Stimulated activated naive CD8-positive, alpha-beta T cell treated with anti-CD3 and anti-CD28 coated beads, Interleukin-15, Interleukin-2, amounts not matched to agents 100 ng/mL and 50 ng/mL, for 24 hours (primary cell): ENCODE data around the gene GALNT6.

Experiments used
- H3K27ac Mint-ChIP-seq: one replicate; pipeline ENCODE4 v1.8.0; 2021; ENCODE audit warnings: mild to moderate bottlenecking, mixed read lengths
- H3K27me3 Mint-ChIP-seq: one replicate; pipeline ENCODE4 v1.8.0; 2021; ENCODE audit warnings: mixed read lengths
- H3K36me3 Mint-ChIP-seq: one replicate; pipeline ENCODE4 v1.8.0; 2021; ENCODE audit warnings: low read depth, mixed read lengths
- H3K4me1 Mint-ChIP-seq: one replicate; pipeline ENCODE4 v1.8.0; 2021; ENCODE audit warnings: low read depth, mixed read lengths
- H3K4me3 Mint-ChIP-seq: one replicate; pipeline ENCODE4 v1.8.0; 2021; ENCODE audit warnings: mild to moderate bottlenecking, mixed read lengths
- H3K9me3 Mint-ChIP-seq: one replicate; pipeline ENCODE4 v1.8.0; 2021; ENCODE audit warnings: mixed read lengths

Gene GALNT6, protein sequence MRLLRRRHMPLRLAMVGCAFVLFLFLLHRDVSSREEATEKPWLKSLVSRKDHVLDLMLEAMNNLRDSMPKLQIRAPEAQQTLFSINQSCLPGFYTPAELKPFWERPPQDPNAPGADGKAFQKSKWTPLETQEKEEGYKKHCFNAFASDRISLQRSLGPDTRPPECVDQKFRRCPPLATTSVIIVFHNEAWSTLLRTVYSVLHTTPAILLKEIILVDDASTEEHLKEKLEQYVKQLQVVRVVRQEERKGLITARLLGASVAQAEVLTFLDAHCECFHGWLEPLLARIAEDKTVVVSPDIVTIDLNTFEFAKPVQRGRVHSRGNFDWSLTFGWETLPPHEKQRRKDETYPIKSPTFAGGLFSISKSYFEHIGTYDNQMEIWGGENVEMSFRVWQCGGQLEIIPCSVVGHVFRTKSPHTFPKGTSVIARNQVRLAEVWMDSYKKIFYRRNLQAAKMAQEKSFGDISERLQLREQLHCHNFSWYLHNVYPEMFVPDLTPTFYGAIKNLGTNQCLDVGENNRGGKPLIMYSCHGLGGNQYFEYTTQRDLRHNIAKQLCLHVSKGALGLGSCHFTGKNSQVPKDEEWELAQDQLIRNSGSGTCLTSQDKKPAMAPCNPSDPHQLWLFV

DNA sequence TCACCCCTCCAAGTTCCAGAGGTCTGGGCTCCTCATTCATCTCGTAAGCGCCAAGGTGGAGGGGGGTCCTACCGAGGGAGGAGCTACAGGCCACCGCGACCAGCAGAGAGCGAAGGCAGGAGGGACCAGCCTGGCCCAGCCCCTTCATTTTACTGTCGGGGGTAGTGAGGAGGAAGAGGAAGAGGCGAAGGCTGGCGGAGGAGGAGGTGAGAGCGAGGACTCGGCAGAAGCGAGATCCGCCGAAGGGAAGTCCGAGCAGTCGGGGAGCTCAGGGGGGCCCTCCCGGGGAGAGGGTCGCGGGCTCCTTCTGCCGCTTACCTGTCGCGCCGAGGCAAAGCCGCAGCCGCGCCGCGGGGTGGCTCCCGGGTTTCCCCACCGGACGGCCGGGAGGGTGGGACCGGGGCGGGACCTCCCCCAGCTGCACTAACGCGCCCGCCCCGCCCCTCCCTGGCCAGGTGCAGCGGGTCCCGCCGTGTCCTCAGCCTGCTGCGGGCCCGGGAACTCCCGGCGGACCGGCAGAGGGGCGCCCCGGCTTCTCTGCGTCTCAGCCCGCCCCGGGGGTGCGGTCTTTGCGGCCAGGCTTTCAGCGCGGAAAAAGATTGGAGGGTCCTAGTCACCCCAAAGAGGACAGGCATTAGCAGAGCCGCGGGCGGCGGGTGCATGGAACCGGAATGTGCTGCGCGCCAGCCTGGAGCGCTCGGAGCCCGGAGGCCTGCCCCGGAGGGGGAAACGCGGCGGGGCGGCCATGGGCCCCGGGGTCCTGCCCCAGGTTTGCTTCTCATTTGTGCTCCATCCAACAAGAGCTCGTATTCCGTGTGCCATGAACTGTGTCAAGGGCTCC, at the start of gene GALNT6:
GALNT6 (minus strand) TSS at position 124 of the 841 bp plus-strand sequence. CDS start 11,625 bp downstream, outside the sequence.
- no peaks in the 10 kb centered on the region for H3K27me3 Mint-ChIP-seq
- peaks cover 3% of the 10 kb centered on the region for H3K36me3 Mint-ChIP-seq
- H3K4me3 Mint-ChIP-seq, result peak within 1 kb of the TSS; percentile 94
- H3K4me1 Mint-ChIP-seq, result peaks cover 82% of the 10 kb centered on the region
- H3K27ac Mint-ChIP-seq, result peak within 1 kb of the TSS; percentile 85
- no peaks in the 10 kb centered on the region for H3K9me3 Mint-ChIP-seq

DNA sequence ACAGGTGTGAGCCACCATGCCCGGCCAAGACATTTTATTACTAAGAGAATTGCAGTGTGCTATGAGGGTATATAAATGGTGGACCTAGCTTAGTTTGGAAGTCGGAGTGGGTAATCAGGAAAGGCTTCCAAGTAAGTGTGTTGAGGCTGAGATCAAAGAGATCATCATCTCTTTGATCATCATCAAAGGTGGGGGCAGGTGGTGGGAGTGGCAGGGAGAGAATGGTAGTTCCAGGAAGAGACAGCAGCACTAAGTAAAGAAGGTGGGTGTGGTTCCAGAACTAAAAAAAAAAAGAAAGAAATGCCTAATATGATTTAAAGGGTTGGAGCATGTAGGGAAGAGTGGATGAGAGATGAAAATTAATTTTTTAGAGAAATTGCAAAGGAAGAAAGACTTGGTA, 48.1 kb upstream of the GALNT6 start:
- H3K27me3 Mint-ChIP-seq, result no peaks in the 10 kb centered on the region
- H3K4me1 Mint-ChIP-seq, result peaks cover 11% of the 10 kb centered on the region
- no peak overlapping the region for H3K27ac Mint-ChIP-seq
- no peak overlapping the region for H3K4me3 Mint-ChIP-seq
- no peaks in the 10 kb centered on the region for H3K36me3 Mint-ChIP-seq
- no peaks in the 10 kb centered on the region for H3K9me3 Mint-ChIP-seq

DNA sequence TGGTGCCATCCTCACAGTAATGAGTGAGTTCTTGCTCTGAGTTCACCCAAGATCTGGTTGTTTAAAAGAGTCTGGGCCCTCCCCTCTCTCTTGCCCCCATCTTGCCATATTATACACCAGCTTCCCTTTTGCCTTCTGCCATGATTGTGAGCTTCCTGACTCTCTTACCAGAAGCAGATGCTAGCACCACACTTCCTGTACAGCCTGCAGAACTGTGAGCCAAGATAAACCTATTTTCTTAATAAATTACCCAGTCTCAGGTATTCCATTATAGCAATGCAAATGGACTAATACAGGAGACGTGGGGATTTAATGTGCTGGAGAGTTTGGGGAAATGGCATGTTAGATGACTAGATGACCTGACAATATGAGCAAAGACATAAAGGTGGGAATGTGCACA, 46.2 kb upstream of the GALNT6 start:
- no peak overlapping the region for H3K4me3 Mint-ChIP-seq
- no peaks in the 10 kb centered on the region for H3K36me3 Mint-ChIP-seq
- no peaks in the 10 kb centered on the region for H3K27me3 Mint-ChIP-seq
- no peaks in the 10 kb centered on the region for H3K9me3 Mint-ChIP-seq
- H3K27ac Mint-ChIP-seq, result no peak overlapping the region
- peaks cover 11% of the 10 kb centered on the region for H3K4me1 Mint-ChIP-seq

DNA sequence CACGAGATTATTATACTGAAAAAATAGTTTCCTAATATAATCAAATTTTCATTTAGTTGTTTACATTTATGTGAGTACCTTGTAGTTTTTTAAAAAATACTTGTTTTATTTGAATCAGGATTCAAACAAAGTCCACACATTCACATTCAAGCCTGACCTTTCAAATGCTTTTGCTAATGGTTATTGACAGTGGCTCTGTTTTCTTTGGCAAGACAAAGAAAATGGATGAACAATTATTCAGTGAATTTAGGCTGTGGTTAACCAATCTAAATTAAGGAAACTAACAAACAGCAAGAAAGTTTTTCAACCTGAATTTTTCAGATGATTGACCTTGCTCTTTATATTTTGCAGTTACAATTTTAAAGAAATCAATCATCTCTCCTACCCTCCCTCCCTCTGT, 43.1 kb upstream of the GALNT6 start:
- H3K27me3 Mint-ChIP-seq, result no peaks in the 10 kb centered on the region
- peaks cover 2% of the 10 kb centered on the region for H3K4me1 Mint-ChIP-seq
- H3K36me3 Mint-ChIP-seq, result no peaks in the 10 kb centered on the region
- H3K27ac Mint-ChIP-seq, result no peak overlapping the region
- H3K4me3 Mint-ChIP-seq, result no peak overlapping the region
- H3K9me3 Mint-ChIP-seq, result no peaks in the 10 kb centered on the region

DNA sequence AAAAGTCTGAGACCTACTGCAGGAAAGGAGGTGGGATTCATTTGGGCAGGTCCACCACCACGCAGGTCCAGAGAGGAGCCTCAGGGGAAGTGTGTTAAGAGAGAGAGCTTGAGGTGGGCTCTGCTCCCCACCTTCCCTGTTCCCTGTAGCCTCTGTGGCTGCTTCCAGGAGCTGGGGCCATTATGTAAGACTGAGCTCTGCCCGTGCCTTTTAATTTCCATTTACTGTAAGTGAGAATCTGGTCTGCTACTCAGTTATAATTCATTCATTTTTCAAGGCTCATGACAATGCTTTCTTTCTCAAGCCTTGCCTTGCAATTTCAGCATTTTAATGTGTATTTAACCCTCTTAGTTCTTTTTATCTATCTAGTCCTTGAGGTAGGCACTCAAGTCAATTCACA, 41.7 kb upstream of the GALNT6 start:
- Mint-ChIP-seq H3K9me3 (no peaks in the 10 kb centered on the region), H3K4me3 (no peak overlapping the region), H3K4me1 (no peaks in the 10 kb centered on the region), H3K27ac (no peak overlapping the region), H3K36me3 (no peaks in the 10 kb centered on the region), H3K27me3 (no peaks in the 10 kb centered on the region)

DNA sequence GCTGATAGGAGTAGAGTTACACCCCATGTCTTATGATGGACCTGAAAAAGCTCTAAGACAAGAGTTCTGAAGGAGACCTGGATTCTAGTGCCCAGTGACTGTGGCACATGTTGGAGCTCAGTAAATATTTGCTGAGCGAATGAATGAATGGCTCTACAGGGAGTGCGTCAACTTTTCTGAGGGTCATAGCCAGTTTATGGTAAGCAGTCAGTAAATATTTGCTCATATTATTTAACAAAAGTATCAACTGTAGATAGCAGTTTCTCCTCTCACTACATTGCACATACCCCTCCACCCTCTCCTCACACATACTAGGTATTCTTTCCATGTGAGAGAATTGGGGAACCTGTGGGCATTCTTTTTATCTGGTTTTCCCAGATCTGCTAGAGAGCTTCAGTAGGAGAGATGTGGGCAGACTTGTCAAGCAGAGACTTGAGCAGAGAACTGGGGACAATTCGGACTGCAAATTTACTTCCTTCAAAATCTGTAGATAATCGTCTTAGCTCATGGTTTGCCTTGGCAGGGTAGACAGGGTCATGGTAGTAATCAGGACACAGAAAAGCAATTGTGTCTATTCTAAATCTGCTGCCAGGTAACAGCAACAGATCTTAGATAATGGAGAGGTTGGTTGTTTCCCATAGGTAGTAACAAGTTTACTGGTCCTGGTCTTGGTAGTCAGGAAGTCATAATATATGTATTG, 39.1 kb upstream of the GALNT6 start:
- no peak overlapping the region for H3K4me3 Mint-ChIP-seq
- no peaks in the 10 kb centered on the region for H3K9me3 Mint-ChIP-seq
- H3K27me3 Mint-ChIP-seq, result no peaks in the 10 kb centered on the region

DNA sequence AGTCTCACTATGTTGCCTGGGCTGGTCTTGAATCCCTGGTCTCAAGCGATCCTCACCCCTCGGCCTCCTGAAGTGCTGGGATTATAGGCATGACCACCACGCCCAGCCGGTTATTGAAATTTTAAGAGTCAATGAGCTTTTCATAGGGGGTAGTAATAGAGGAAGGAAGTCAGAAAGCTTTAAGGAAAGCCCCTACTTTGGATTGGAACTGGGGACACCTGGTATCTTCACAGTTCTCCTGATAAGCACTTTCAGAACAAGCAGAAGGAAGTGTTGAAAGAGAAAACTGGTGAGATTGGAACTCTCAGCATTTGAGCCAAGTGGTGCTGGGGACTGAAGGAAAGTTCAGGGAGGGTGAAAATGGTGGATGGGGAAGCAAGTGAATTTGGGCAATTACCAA, 38.5 kb upstream of the GALNT6 start:
- Mint-ChIP-seq H3K4me1 (peaks cover 4% of the 10 kb centered on the region), H3K4me3 (no peak overlapping the region), H3K9me3 (no peaks in the 10 kb centered on the region), H3K27me3 (no peaks in the 10 kb centered on the region), H3K27ac (no peak overlapping the region), H3K36me3 (no peaks in the 10 kb centered on the region)

More for the DNA sequence above, 39.1 kb upstream of the GALNT6 start:
- no peaks in the 10 kb centered on the region for H3K36me3 Mint-ChIP-seq
- H3K4me1 Mint-ChIP-seq, result peaks cover under 1% of the 10 kb centered on the region
- no peak overlapping the region for H3K27ac Mint-ChIP-seq

DNA sequence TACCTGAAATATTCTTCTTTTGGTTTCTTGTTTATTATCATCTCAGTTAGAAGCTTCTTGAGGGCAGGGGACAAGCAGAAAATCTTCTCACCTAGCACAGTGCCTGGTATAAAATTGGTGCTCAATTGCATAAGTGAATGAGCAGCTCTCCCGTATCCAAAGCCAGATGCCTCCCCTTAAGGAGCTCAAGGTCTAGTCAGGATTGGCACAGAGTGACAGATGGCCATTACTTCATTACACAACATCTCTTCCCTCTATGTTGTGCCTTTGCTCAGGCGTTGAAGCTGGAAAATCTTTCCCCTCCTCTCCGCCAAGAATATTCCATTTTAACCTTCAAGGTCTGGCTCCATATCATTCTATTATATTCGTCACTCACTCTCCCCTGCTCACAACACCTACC, 37.0 kb upstream of the GALNT6 start:
- Mint-ChIP-seq H3K4me3 (no peak overlapping the region), H3K27me3 (peaks cover 5% of the 10 kb centered on the region), H3K36me3 (no peaks in the 10 kb centered on the region), H3K27ac (no peak overlapping the region), H3K4me1 (peaks cover 8% of the 10 kb centered on the region), H3K9me3 (no peaks in the 10 kb centered on the region)

DNA sequence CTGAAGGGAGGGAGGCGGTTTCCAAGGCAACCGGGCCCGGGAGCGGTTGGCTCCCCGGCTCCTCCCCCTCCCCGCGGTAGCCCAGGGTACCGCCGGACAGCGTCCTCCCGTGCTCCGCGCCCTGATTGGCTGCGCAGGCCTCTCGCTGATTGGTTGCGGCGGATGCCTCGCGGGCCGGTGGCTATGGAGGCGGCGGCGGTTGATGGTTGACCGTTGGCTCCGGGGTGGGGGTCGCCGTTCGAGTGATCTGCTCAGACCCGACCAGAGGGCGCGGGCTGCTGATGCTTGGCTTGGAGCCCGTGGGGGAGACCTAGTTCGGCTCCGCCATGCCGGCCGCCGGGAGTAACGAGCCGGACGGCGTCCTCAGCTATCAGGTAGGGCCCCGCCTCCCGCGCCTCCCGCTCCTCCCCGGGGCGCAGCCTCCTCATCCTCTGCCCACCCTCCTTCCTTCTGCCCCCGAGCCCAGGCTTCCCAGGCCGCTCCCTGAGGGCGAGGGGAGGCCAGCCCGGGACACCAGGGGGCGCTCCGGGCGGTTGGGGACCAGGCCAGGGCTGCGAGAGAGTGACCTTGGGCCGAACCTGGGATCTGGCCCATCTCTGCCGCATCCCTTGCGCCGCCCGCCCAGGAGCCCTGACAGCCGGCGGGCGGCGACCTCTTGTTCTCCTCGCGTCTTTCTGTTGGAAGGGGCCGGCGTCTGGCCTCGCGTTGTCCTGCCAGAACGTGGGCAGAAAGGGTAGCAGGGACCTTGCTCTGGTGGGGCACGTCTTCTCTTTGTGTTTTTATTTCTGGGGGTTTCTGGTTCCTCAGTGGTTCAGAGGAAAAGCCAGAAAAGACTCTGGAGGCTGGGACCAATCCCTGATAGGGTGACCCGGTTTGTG, 33.7 kb upstream of the GALNT6 start, which contains the start of gene SLC4A8:
SLC4A8 (plus strand) TSS at position 170 of the 878 bp plus-strand sequence; CDS start at position 327, 157 bp downstream.
- peak within 1 kb of the TSS; percentile 29 for H3K27ac Mint-ChIP-seq
- H3K27me3 Mint-ChIP-seq, result peaks cover 7% of the 10 kb centered on the region
- H3K36me3 Mint-ChIP-seq, result no peaks in the 10 kb centered on the region
- peaks cover 8% of the 10 kb centered on the region for H3K4me1 Mint-ChIP-seq
- H3K9me3 Mint-ChIP-seq, result no peaks in the 10 kb centered on the region
- peak within 1 kb of the TSS; percentile 80 for H3K4me3 Mint-ChIP-seq

DNA sequence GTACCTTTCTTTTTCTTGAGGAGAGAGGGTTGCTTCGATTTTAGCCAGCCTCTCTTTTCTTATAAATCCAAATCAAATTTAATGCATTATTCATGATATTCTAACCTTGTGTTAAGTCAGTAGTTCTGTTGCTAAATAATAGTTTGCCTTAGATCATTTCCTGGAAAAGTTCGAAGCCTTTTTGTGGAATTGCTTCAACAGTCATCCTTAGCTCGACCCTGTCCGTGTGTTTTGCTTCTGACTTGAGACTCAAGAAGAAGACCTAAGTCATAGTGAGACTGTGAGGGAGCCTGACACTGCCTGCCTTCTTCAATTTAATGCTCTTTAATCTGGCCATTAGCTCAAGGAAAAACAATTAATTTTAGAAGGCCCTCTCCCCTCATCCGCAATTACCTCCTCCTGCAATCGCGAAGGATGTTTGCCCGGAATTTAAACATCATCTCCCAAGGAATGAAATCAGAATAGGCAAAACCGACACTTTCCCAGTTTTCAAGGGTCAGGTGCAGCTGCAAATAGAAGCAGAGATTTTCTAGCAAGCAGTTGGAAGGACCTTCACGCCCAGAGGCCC, 33.0 kb upstream of the GALNT6 start:
- Mint-ChIP-seq H3K4me1 (peaks cover 8% of the 10 kb centered on the region), H3K27ac (peak overlapping the region; percentile 29), H3K27me3 (peaks cover 7% of the 10 kb centered on the region), H3K36me3 (no peaks in the 10 kb centered on the region), H3K4me3 (peak overlapping the region; percentile 80), H3K9me3 (no peaks in the 10 kb centered on the region)

DNA sequence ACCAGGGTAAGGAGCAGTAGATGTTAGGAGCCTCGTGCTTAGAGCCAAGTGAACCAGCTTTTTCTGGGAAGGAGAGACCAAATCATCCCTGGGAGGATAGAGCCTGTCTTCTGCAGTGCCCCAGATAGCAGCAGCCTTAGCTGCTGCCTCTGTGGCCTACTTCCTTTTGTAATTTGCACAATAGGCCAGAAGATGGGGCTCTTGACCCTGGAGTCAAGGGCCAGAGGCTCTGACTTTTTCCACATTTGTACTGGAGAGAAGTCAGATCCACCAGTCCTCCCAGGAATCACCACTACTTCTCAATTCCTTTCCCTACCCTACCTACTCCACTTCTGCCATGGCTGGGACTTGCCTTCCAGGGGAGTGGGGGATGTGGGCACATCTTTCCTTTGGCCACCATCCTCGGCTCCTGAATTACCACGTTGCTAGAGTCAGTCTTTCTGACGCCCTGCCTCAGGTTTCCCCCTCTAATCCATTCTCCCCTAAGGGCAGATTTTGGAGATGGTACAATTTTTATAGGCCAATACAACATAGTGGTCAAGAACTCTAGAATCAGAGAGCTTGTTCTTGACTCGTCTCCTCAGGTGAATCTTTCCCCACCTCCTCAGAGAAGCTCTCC, 30.2 kb upstream of the GALNT6 start:
- Mint-ChIP-seq H3K4me3 (no peak overlapping the region), H3K4me1 (peaks cover 8% of the 10 kb centered on the region), H3K9me3 (no peaks in the 10 kb centered on the region), H3K27ac (no peak overlapping the region), H3K36me3 (no peaks in the 10 kb centered on the region), H3K27me3 (peaks cover 7% of the 10 kb centered on the region)

DNA sequence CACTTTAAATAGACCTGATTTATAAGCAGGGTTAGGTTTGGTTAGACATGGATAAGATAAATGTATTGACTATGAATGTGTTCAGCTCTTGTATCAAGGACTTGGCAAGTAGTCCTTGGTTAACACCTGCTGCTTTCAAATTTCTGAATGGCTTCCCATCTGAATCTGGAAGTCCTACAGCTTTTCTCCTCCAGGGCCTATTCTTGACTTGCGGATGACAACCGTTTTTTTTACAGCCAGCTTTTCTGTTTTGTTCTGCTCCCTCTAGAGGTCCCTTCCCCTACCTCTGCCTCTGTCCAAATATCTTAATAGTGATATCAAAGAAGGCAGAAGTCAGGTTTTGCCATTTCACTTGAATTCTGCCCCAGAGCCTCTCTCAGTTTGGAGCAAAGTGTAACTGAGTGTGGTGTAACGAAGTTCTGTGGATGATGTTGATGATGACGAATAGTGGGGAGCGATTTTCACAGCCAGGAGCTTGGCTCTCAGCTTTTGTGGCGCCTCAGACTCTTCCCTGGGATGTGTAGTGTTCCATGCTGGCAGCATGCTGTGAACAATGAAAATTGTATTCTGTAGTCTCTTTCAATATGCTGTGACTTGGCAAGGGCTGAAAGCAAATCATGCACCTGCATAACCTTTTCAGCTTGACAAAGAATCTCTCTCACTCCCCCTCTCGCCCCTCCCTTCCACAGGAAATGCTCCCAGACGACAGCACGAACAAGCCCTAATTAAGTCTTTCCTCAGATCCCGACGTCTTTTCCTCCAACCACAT, 28.4 kb upstream of the GALNT6 start:
- Mint-ChIP-seq H3K9me3 (no peaks in the 10 kb centered on the region), H3K27ac (no peak overlapping the region), H3K4me3 (no peak overlapping the region), H3K4me1 (peaks cover 4% of the 10 kb centered on the region), H3K36me3 (no peaks in the 10 kb centered on the region), H3K27me3 (peaks cover 7% of the 10 kb centered on the region)

DNA sequence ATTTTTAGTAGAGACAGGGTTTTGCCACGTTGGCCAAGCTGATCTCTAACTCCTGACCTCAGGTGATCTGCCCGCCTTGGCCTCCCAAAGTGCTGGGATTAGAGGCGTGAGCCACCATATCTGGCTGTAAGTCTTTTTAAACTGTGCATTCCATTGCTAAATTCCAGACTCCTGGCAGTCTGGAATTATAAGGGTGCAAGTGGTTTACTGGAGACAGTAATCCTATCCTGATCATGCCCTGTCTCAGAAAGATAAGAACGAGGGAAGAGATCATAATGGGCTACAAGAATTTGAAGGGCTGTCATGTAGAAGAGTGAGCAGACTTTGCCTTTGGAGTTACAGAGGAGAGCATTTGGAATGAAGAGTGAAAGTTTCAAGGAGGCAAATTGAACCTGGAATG, 26.6 kb upstream of the GALNT6 start:
- H3K4me3 Mint-ChIP-seq, result no peak overlapping the region
- H3K27ac Mint-ChIP-seq, result no peak overlapping the region
- H3K36me3 Mint-ChIP-seq, result no peaks in the 10 kb centered on the region
- no peaks in the 10 kb centered on the region for H3K4me1 Mint-ChIP-seq
- H3K9me3 Mint-ChIP-seq, result no peaks in the 10 kb centered on the region
- no peaks in the 10 kb centered on the region for H3K27me3 Mint-ChIP-seq
